ENCODE measurements around the gene KLF13.
A peak's percentile ranks its signal among the peaks of the same experiment; 100 is the strongest.

KLF13 gene

DNA sequence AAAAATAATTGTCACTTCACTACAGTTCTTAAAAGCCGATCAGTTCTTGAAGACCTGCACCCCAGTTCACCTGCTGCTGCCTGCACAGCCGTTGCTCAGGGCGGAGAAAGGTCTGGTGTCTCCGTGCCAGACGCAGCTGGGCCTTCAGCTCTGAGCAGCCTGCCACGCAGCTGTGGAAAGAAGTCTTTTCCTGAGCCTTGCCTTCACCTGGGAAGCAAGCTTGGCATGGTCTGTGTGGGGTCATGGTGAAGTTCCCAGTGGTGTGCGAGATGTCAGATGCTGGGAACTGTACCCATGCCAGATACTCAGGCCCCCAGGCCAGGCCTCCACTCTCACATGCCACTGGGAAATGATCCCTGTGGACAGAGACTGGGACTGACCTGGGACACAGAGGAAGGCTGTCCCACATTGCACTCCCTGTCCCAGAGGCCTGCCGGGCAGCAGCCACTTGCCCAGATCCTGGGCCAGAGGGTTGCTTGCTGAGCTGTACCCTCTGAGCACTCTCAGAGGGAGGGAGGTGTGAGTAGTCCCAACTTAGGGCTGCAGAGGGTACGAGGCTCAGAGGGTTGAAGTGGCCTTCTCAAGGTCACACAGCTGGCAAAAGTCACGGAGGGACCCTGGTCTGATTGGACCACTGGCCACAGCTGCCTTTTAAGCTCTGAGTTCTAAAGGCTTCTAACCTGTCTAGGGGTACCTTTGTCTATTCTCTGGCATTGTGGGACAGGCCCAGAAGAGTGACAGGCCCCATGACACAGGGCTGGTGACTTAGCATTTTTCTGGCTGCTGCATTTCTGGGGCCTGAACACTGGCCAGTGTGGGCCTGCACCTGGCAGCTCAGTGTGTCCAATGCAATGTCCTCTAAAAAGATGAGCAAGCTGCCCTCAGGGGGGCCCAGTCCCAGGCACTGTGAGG lies 55.4 kb downstream of the KLF13 start:
- peak; percentile 39 for DNase-seq (ENCODE audit: low spot score)

DNA sequence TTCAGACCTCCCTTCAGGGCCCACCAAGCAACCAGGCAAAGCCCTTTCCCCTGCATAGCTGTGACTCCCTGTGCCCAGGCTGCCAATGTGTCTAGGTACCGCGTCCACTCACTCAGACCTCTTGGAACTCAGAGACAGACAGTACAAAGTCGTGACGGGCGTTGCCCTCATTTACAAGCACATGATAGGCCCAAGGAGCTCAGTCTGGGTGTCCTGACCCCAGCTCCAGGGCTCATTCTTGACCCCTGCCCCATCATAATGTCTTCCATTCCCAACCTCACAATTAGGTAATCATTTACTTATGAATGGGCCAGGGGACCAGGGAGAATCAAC lies 56.0 kb downstream of the KLF13 start:
- DNase-seq (ENCODE audit: low spot score): no peak

DNA sequence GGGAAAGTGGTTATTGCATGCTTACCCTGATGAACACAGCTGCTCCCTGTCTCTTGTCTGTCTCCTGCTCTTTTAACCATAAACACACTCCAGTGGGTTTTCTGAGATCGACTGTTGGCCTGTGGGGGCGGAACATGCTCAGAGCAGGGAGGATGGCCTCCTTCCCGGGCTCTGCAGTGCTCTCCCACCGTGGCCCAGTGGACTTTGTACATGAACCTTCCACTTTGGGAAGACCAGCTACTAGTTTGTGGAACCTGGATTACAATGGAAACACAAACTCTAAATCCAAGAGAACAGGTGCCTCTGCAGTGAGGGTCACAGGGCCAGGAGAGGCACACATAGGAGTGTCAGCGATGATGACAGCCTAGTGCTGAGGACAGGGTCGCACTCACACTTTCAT lies 56.5 kb downstream of the KLF13 start:
- no peak for DNase-seq (ENCODE audit: low spot score)

GRCh38 chr15:31384568-31384967 lies 57.9 kb downstream of the KLF13 start:
- no peak for DNase-seq (ENCODE audit: low spot score)

DNA sequence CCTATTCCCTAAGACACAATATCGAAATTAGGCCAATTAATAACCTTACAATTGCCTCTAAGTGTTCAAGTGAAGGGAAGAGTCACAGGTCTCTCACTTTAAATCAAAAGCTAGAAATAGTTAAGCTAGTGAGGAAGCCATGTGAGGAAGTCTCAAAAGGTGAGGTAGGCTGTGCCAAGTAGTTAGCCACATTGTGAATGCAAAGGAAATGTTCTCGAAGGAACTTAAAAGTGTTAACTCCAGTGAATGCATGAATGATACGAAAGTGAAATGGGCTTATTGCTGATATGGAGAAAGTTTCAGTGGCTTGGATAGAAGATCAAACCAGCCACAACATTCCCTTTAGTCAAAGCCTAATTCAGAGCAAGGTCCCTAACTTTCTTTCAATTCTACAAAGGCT lies 59.1 kb downstream of the KLF13 start:
- no peak for DNase-seq (ENCODE audit: low spot score)

DNA sequence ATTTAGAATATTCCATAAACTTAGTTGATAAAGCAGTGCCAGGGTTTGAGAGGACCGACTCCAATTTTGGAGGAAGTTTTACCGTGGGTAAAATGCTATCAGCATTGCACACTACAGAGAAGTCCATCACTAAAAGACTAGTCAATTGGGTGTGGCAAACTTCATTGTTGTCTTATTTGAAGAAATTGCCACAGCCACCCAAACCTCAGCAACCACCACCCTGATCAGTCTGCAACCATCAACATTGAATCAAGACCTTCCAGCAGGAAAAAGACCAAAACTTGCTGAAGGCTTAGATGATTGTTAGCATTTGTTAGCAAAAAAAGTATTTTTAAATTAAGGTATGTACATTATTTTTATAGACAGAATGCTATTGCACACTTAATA lies 60.5 kb downstream of the KLF13 start:
- no peak for DNase-seq (ENCODE audit: low spot score)

- DNase-seq (ENCODE audit: low spot score): no peak
Measured at GRCh38 chr15:31387479-31388118, 61.0 kb downstream of the KLF13 start.

GRCh38 chr15:31389576-31389975 lies 62.9 kb downstream of the KLF13 start:
- DNase-seq (ENCODE audit: low spot score): peak; percentile 29

- peak; percentile 20 for DNase-seq (ENCODE audit: low spot score)
Measured at GRCh38 chr15:31390029-31390428, 63.4 kb downstream of the KLF13 start.

GRCh38 chr15:31390777-31391486 lies 64.3 kb downstream of the KLF13 start:
- DNase-seq (ENCODE audit: low spot score): peak; percentile 41

GRCh38 chr15:31391687-31392671 lies 65.3 kb downstream of the KLF13 start:
- DNase-seq (ENCODE audit: low spot score): peak; percentile 77

GRCh38 chr15:31392761-31393401 lies 66.2 kb downstream of the KLF13 start:
- DNase-seq (ENCODE audit: low spot score): peak; percentile 59

- DNase-seq (ENCODE audit: low spot score): peak; percentile 49
Measured at GRCh38 chr15:31393444-31394091, 66.9 kb downstream of the KLF13 start.

GRCh38 chr15:31396881-31397560 lies 70.4 kb downstream of the KLF13 start:
- peak; percentile 89 for DNase-seq (ENCODE audit: low spot score)

DNA sequence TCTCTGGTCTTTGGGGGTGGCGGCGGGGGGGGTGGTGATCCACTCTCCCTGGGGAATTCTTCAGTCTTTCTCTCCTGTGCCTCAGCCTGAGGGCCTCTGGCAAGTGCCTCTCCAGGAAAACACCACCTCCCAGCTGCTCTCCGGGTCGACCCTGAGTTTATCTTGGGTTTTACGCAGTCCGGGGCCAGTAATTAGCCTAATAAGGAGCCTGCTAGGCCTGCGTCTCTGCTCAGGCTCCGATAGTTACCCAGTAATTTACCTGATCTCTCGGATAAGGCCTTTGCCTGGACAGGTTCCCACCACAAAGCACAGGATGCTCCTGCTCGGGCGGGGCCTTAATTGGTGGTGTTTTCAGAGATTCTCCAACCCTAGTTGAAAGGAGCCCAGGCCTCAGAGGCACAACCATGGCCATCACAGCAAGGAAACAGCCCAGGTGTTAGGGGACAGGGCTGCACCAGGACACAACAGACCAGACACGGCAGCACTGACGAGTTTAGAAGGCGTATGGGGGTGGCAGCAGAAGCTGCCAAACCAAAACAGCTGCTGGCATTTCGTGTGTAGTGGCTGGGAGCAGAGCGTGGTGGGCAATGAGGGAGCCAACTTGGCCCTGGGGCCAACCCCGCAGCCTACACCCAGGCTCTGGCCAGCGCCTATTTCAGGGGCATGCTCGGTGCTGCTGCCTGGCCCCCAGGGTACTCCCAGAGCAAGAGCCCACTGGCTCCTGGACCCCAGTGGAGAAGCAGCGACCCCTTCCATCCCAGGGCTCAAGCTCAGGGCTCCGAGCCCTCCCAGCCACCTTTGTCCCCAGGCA lies 71.4 kb downstream of the KLF13 start:
- peak; percentile 49 for DNase-seq (ENCODE audit: low spot score)

- peak; percentile 47 for DNase-seq (ENCODE audit: low spot score)
Measured at GRCh38 chr15:31398677-31399301, 72.2 kb downstream of the KLF13 start.

GRCh38 chr15:31399544-31400171 lies 73.0 kb downstream of the KLF13 start:
- DNase-seq (ENCODE audit: low spot score): no peak

GRCh38 chr15:31400222-31400927 lies 73.7 kb downstream of the KLF13 start:
- DNase-seq (ENCODE audit: low spot score): no peak
